ENCODE measurements around the gene CHN1. TPM values are rescaled to one million over a fixed set of nuclear protein-coding genes. Genes with fewer than 3 reads are reported as not detected.
A peak's percentile ranks its signal among the peaks of the same experiment; 100 is the strongest.

Gene CHN1
- total and polyA plus RNA-seq, 12 donors, result 7.6 to 40.0 (median 21.8) TPM

GRCh38 chr2:174969091-174969734 is 36.0 kb downstream of the CHN1 start:
- intact Hi-C loops (cut with DNase I), result no loop called here
- Histone ChIP-seq H3K4me3 (no peak overlapping the region), H3K4me1 (replicated peaks in 1 of 2) (peaks cover 0 to 50% of the 10 kb centered on the region in 2 donors), H3K9me3 (replicated peaks in 1 of 3) (no peaks in the 10 kb centered on the region), H3K27me3 (no peaks in the 10 kb centered on the region), H3K36me3 (replicated peaks in 1 of 2) (no peaks in the 10 kb centered on the region), H3K27ac (no peak overlapping the region)
- DNase-seq, result no peak
- no peak for TF ChIP-seq POLR2A (IDR thresholded peaks at IDR 0.05)
- no peak for TF ChIP-seq CTCF (IDR thresholded peaks at IDR 0.05)
- WGBS, 4 donors, result 69 to 87% (median 74%) methylated on average over 6 of the region's 6 CpGs

- Histone ChIP-seq H3K9me3 (replicated peaks in 1 of 3) (no peaks in the 10 kb centered on the region), H3K4me3 (no peak overlapping the region), H3K27me3 (no peaks in the 10 kb centered on the region), H3K27ac (no peak overlapping the region), H3K4me1 (replicated peaks in 1 of 2) (peaks cover 0 to 42% of the 10 kb centered on the region in 2 donors), H3K36me3 (replicated peaks in 1 of 2) (no peaks in the 10 kb centered on the region)
- TF ChIP-seq CTCF (IDR thresholded peaks at IDR 0.05) (no peak), POLR2A (IDR thresholded peaks at IDR 0.05) (no peak)
- intact Hi-C loops (cut with DNase I), result no loop called here
- 31 to 39% (median 34%) methylated on average over 3 of the region's 3 CpGs for WGBS, 4 donors
- peak in 1 of 7 donors; percentile 14 for DNase-seq
Measured at GRCh38 chr2:174967691-174968260, 37.4 kb downstream of the CHN1 start.

- Histone ChIP-seq H3K4me3 (no peak overlapping the region), H3K36me3 (replicated peaks in 1 of 2) (no peaks in the 10 kb centered on the region), H3K9me3 (replicated peaks in 1 of 3) (no peaks in the 10 kb centered on the region), H3K4me1 (replicated peaks in 1 of 2) (peaks cover 0 to 35% of the 10 kb centered on the region in 2 donors), H3K27ac (peak overlapping the region in 1 of 5 donors; percentile 2), H3K27me3 (no peaks in the 10 kb centered on the region)
- 88 to 97% (median 95%) methylated on average over 6 of the region's 6 CpGs for WGBS, 4 donors
- no peak for TF ChIP-seq POLR2A (IDR thresholded peaks at IDR 0.05)
- TF ChIP-seq CTCF (IDR thresholded peaks at IDR 0.05), result no peak
- intact Hi-C loops (cut with DNase I), result no loop called here
- DNase-seq, result no peak
Measured at GRCh38 chr2:174967086-174967485, 38.1 kb downstream of the CHN1 start.

GRCh38 chr2:174965992-174966744 is 39.0 kb downstream of the CHN1 start:
- H3K27me3 ChIP-seq, result no peaks in the 10 kb centered on the region
- H3K4me1 ChIP-seq (replicated peaks in 1 of 2), result peaks cover 0 to 33% of the 10 kb centered on the region in 2 donors
- intact Hi-C loops (cut with DNase I), result no loop called here
- 26 to 32% (median 30%) methylated on average over 5 of the region's 5 CpGs for WGBS, 4 donors
- no peak for DNase-seq
- H3K4me3 ChIP-seq, result no peak overlapping the region
- H3K36me3 ChIP-seq (replicated peaks in 1 of 2), result no peaks in the 10 kb centered on the region
- TF ChIP-seq POLR2A (IDR thresholded peaks at IDR 0.05), result no peak
- no peak for TF ChIP-seq CTCF (IDR thresholded peaks at IDR 0.05)
- peak overlapping the region in 2 of 5 donors; percentile 2 to 30 for H3K27ac ChIP-seq
- no peaks in the 10 kb centered on the region for H3K9me3 ChIP-seq (replicated peaks in 1 of 3)
